Body of pancreas (tissue), 4 donors: ENCODE results near the gene PKP3. TPM values are rescaled to one million over a fixed set of nuclear protein-coding genes. Genes with fewer than 3 reads are reported as not detected.
"Not testable (repeated sequence)": the region's sequence is repeated elsewhere in the genome, so short reads cannot be mapped to it uniquely, and the experiment has no call there.

Experiments
- ATAC-seq: fragments of 150-250 bp; one replicate; pipeline ENCODE4 v1.9.1; 2016
- DNase-seq, 4 donors: peaks; one replicate each; pipeline ENCODE4 v3.0.0-alpha.2; 2019
- H3K27ac ChIP-seq, 4 donors: fragments of 200-600 bp; sonication (generic); 1 replicate in 3 of 4; 2 replicates in 1 of 4; pipeline versions ENCODE4 v1.5.1 to v1.6.1; 2016 to 2019; ENCODE audit warnings: mild to moderate bottlenecking in 1 of 4, mixed read lengths in 1 of 4, moderate library complexity in 1 of 4
- H3K27me3 ChIP-seq, 2 donors: fragments of 200-600 bp; sonication (generic); one replicate each; pipeline ENCODE4 v1.6.0; 2016; ENCODE audit warnings: mild to moderate bottlenecking in 1 of 2
- H3K36me3 ChIP-seq, 2 donors: fragments of 200-600 bp; sonication (generic); replicated peaks in 1 of 2; 2 replicates each; pipeline ENCODE4 v1.5.1; 2016; ENCODE audit warnings: low read depth in 2 of 2; ENCODE audit not compliant: insufficient read depth in 1 of 2
- H3K4me1 ChIP-seq: fragments of 200-600 bp; sonication (generic); one replicate; pipeline ENCODE4 v1.6.0; 2016
- H3K4me3 ChIP-seq, 2 donors: fragments of 200-600 bp; sonication (generic); 1 replicate in 1 of 2; 2 replicates in 1 of 2; pipeline ENCODE4 v1.5.1; 2016 to 2019
- H3K9me3 ChIP-seq, 3 donors: fragments of 200-600 bp; sonication (generic); 1 replicate in 2 of 3; 2 replicates in 1 of 3; pipeline ENCODE4 v1.5.1; 2016
- POLR2A ChIP-seq, 3 donors: fragments of 450-650 bp; IDR thresholded peaks; one replicate each; pipeline ENCODE4 v1.6.1; 2016; ENCODE audit warnings: antibody characterized with exemption in 3 of 3, mild to moderate bottlenecking in 2 of 3
- WGBS, 2 donors: methylation state at CpG; one replicate each; pipeline ENCODE4 v1.1.5; 2017; 5-methylcytosine and 5-hydroxymethylcytosine counted together
- intact Hi-C: fragments of 100-400 bp; cut with DNase I; formaldehyde crosslinking; loops from one replicate; pipeline ENCODE4 v1.15.1; 2023
- total RNA-seq, 2 donors: library from RNA; depleted of rRNA; stranded (reverse); fragments of >200 nt; gene quantifications; one replicate each; pipeline ENCODE4 v1.1.0, GENCODE V29; 2016
- TF ChIP-seq, protein P1 (sequence below), 7 experiments: fragments of 450-650 bp in 4 of 7; fragments of 200-600 bp in 3 of 7; sonication (generic) in 3 of 7; IDR thresholded peaks; one replicate each; pipeline ENCODE4 v1.5.1; 2016 to 2019; ENCODE audit warnings: antibody characterized with exemption in 7 of 7

The PKP3 gene
- total RNA-seq, 2 donors from 2014 or later, result 46.2 to 48.8 TPM

DNA sequence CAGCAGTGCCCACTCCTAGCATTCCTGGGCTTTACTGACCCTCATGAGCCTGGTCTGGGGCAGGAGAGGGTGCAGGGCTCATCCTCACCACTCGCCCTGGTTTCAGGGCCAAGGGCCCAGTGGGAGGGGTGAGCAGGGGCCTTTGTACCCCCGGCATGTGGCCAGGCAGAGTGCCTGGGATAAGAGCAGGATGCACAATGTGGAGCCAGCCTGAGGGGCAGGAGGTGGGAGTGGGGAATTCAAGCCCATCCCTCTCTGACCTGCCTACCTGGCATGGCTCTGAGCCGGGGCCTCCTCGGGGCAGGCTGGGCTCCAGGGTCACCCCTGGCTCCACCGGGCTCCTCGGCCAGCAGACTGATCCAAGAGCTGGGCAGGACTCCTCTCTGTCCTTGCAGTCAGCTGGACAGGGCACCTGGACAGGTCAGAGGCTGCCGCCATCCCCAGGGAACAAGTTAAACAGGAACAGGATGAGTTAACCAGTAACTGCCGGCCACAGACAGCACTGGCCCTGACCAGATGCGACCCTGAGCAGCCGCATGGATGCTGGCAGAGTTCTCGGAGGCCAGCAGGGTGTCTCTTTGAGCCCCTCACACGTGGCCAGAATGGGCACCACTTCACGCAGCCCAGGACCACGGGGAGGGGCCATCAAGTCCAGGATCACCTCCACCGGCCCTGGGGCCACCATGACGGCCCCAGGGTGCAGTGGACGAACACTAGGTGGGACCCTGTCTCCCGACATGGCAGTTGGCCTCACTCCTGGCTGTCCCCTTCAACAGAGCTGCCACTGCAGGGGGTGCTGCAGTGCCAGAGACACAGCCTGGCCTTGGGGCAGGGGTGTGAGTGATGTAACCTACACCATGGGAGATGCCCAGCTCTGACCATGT is 15.8 kb downstream of the PKP3 start:
- H3K4me3 ChIP-seq, result no peak overlapping the region
- no peaks in the 10 kb centered on the region for H3K9me3 ChIP-seq
- ATAC-seq (no peak), DNase-seq (peak in 1 of 4 donors; percentile 12)
- WGBS, 2 donors, result 34 to 35% methylated on average over 6 to 18 of the region's 18 CpGs
- peak overlapping the region in 3 of 4 donors; percentile 24 to 61 (median 38) for H3K27ac ChIP-seq
- H3K4me1 ChIP-seq, result peaks cover 34% of the 10 kb centered on the region
- H3K27me3 ChIP-seq, result no peaks in the 10 kb centered on the region
- H3K36me3 ChIP-seq, result no peaks in the 10 kb centered on the region
- TF ChIP-seq, protein P1, sequence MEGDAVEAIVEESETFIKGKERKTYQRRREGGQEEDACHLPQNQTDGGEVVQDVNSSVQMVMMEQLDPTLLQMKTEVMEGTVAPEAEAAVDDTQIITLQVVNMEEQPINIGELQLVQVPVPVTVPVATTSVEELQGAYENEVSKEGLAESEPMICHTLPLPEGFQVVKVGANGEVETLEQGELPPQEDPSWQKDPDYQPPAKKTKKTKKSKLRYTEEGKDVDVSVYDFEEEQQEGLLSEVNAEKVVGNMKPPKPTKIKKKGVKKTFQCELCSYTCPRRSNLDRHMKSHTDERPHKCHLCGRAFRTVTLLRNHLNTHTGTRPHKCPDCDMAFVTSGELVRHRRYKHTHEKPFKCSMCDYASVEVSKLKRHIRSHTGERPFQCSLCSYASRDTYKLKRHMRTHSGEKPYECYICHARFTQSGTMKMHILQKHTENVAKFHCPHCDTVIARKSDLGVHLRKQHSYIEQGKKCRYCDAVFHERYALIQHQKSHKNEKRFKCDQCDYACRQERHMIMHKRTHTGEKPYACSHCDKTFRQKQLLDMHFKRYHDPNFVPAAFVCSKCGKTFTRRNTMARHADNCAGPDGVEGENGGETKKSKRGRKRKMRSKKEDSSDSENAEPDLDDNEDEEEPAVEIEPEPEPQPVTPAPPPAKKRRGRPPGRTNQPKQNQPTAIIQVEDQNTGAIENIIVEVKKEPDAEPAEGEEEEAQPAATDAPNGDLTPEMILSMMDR (IDR thresholded peaks at IDR 0.05), result no peak
- no peak for TF ChIP-seq POLR2A (IDR thresholded peaks at IDR 0.05)
- intact Hi-C loops, result no loop called here

DNA sequence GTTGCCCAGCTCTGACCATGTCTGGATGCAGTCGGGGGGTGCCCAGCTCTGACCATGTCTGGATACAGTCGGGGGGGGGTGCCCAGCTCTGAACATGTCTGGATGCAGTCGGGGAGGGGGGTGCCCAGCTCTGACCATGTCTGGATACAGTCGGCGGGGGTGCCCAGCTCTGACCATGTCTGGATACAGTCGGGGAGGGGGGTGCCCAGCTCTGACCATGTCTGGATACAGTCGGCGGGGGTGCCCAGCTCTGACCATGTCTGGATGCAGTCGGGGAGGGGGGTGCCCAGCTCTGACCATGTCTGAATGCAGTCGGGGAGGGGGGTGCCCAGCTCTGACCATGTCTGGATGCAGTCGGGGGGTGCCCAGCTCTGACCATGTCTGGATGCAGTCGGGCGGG is 16.7 kb downstream of the PKP3 start:
- H3K9me3 ChIP-seq, DNase-seq, ATAC-seq, H3K27me3 ChIP-seq, H3K4me3 ChIP-seq, H3K27ac ChIP-seq, H3K36me3 ChIP-seq, intact Hi-C loops: not testable (repeated sequence)
- no CpG with 5 or more reads among the region's 13 CpGs for WGBS, 2 donors
- H3K4me1 ChIP-seq, result peaks cover 40% of the 10 kb centered on the region

DNA sequence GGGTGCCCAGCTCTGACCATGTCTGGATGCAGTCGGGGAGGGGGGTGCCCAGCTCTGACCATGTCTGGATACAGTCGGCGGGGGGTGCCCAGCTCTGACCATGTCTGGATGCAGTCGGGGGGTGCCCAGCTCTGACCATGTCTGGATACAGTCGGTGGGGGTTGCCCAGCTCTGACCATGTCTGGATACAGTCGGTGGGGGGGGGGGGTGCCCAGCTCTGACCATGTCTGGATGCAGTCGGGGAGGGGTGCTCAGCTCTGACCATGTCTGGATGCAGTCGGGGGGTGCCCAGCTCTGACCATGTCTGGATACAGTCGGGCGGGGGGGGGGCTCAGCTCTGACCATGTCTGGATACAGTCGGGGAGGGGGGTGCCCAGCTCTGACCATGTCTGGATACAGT is 17.5 kb downstream of the PKP3 start:
- H3K9me3 ChIP-seq, H3K4me3 ChIP-seq, ATAC-seq, DNase-seq, H3K27ac ChIP-seq, intact Hi-C loops, H3K36me3 ChIP-seq, H3K27me3 ChIP-seq: not testable (repeated sequence)
- peaks cover 41% of the 10 kb centered on the region for H3K4me1 ChIP-seq
- no CpG with 5 or more reads among the region's 11 CpGs for WGBS, 2 donors

DNA sequence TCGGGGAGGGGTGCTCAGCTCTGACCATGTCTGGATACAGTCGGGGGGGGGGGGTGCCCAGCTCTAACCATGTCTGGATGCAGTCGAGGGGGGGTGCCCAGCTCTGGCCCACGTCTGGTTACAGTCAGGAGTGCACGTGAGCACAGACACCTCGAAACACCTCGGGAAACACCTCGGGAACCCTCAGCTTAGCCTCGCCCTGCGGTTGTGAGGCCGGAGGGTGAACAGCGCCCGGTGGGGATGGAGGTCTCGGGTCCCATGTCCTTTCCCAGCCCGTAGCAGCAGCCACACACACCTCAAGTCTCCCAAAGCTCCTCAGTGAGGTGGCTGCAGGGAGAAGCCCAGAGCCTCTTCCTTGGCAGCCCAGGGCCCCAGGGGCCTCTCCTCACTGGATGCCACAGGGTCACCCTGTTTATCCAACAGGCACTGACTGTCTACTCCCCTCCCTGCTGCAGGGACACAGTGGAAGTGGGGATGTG is 18.7 kb downstream of the PKP3 start:
- WGBS, 2 donors, result 80 to 94% methylated on average over 2 to 5 of the region's 15 CpGs
- no peak overlapping the region for H3K27ac ChIP-seq
- TF ChIP-seq POLR2A (IDR thresholded peaks at IDR 0.05), result no peak
- intact Hi-C loops, result no loop called here
- no peak for ATAC-seq
- no peaks in the 10 kb centered on the region for H3K9me3 ChIP-seq
- H3K4me3 ChIP-seq, result no peak overlapping the region
- peaks cover 38% of the 10 kb centered on the region for H3K4me1 ChIP-seq
- peak in 1 of 4 donors; percentile 4 for DNase-seq
- H3K27me3 ChIP-seq, result no peaks in the 10 kb centered on the region
- no peaks in the 10 kb centered on the region for H3K36me3 ChIP-seq

DNA sequence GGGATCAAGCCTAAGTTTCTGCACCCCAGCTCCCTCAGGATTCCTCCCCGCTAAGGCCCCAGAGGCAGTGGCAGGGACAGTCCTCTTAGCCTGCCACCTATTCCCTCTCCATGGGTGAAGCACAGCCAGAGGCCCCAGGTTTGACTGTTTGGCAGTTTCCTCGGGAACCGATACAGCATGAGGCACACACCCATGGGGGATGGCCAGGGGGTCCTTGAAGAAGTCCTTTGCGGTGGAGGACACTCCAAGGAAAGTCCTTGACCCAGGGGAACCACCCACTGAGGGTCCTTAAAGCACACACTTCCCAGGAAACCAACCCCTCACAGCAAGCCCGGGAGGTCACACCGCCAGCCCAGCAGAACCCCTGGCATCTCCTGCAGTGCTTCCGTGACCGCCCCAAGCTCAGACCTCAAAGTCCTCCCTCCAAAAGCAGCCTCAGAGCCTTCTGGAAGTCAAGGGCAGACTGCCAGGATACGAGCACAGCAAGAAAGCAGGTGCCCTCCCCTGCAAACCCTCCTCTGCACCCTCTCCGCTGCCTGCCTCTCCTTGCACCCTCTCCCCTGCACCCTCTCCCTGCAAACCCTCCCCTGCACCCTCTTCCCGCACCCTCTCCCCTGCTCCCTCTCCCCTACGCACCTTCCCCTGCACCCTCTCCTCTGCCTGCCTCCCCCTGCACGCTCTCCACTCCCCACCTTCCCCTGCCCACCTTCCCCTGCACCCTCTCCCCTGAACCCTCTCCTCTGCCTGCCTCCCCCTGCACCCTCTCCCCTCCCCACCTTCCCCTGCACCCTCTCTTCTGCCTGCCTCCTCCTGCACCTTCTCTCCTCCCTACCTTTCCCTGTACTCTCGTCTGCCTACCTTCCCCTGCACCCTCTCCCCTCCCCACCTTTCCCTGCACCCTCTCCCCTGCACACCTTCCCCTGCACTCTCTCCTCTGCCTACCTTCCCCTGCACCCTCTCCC is 19.4 kb downstream of the PKP3 start:
- intact Hi-C loops, result no loop called here

More for the DNA sequence above, 19.4 kb downstream of the PKP3 start:
- H3K4me3 ChIP-seq, result no peak overlapping the region
- H3K4me1 ChIP-seq, result peaks cover 41% of the 10 kb centered on the region
- H3K27me3 ChIP-seq, result no peaks in the 10 kb centered on the region
- H3K27ac ChIP-seq, result no peak overlapping the region
- no peaks in the 10 kb centered on the region for H3K36me3 ChIP-seq
- 47 to 75% methylated on average over 8 to 14 of the region's 14 CpGs for WGBS, 2 donors
- DNase-seq, result peak in 3 of 4 donors; percentile 4 to 15 (median 9)
- no peak for ATAC-seq
- TF ChIP-seq, protein P1 (IDR thresholded peaks at IDR 0.05), result no peak
- no peak for TF ChIP-seq POLR2A (IDR thresholded peaks at IDR 0.05)
- no peaks in the 10 kb centered on the region for H3K9me3 ChIP-seq
